Peyer's patch (tissue), 4 donors: ENCODE measurements around the gene TMEM121. TPM values are rescaled to one million over a fixed set of nuclear protein-coding genes. Genes with fewer than 3 reads are reported as not detected.

Source experiments
- DNase-seq, 3 donors: peaks; one replicate each; pipeline ENCODE4 v3.0.0-alpha.2; 2017 to 2019
- H3K27ac ChIP-seq, 4 donors: fragments of 200-600 bp; sonication (generic); one replicate each; pipeline ENCODE4 v1.5.1; 2016 to 2019
- H3K27me3 ChIP-seq, 2 donors: fragments of 200-600 bp; sonication (generic); one replicate each; pipeline ENCODE4 v1.5.1; 2019
- H3K36me3 ChIP-seq, 3 donors: fragments of 200-600 bp; sonication (generic); one replicate each; pipeline ENCODE4 v1.5.1; 2016 to 2019
- H3K4me1 ChIP-seq, 4 donors: fragments of 200-600 bp; sonication (generic); one replicate each; pipeline ENCODE4 v1.5.1; 2016 to 2019
- H3K4me3 ChIP-seq, 4 donors: fragments of 200-600 bp; sonication (generic); 1 replicate in 3 of 4; 2 replicates in 1 of 4; pipeline ENCODE4 v1.5.1; 2016 to 2019; ENCODE audit warnings: mild to moderate bottlenecking in 1 of 4
- H3K9me3 ChIP-seq, 4 donors: fragments of 200-600 bp; sonication (generic); one replicate each; pipeline ENCODE4 v1.5.1; 2016 to 2019; ENCODE audit warnings: mild to moderate bottlenecking in 1 of 4
- CTCF ChIP-seq, 6 experiments: fragments of 450-650 bp in 4 of 6; fragments of 200-600 bp in 2 of 6; sonication (generic) in 1 of 6; IDR thresholded peaks; one replicate each; pipeline ENCODE4 v1.5.1; 2017 to 2019; ENCODE audit warnings: antibody characterized with exemption in 6 of 6, mild to moderate bottlenecking in 3 of 6, moderate library complexity in 1 of 6
- POLR2A ChIP-seq, 2 donors: fragments of 450-650 bp; IDR thresholded peaks; one replicate each; pipeline ENCODE4 v1.5.1; 2017; ENCODE audit warnings: antibody characterized with exemption in 2 of 2, mild to moderate bottlenecking in 2 of 2, moderate library complexity in 2 of 2
- total RNA-seq, 4 donors: library from RNA; depleted of rRNA; stranded (reverse); fragments of >200 nt; gene quantifications; one replicate each; pipeline ENCODE4 v1.1.0, GENCODE V29; 2016

TMEM121 gene
- total RNA-seq, 4 donors from 2014 or later: 0.94 to 2.5 (median 1.1) TPM; not detected in 1

GRCh38 chr14:105480199-105480746, 46.1 kb upstream of the TMEM121 start:
- H3K4me3 ChIP-seq: no peak overlapping the region
- no peak for TF ChIP-seq POLR2A (IDR thresholded peaks at IDR 0.05)
- TF ChIP-seq CTCF (IDR thresholded peaks at IDR 0.05): no peak
- no peaks in the 10 kb centered on the region for H3K36me3 ChIP-seq
- no peaks in the 10 kb centered on the region for H3K9me3 ChIP-seq
- DNase-seq: no peak
- H3K4me1 ChIP-seq: peaks cover 17 to 92% (median 41%) of the 10 kb centered on the region in 4 donors
- H3K27ac ChIP-seq: peak overlapping the region; percentile 80 to 96 (median 88)
- peaks cover 0 to 36% of the 10 kb centered on the region in 2 donors for H3K27me3 ChIP-seq

GRCh38 chr14:105480807-105481801, 45.3 kb upstream of the TMEM121 start:
- TF ChIP-seq POLR2A (IDR thresholded peaks at IDR 0.05) (peak in 1 of 2 donors; percentile 37), CTCF (IDR thresholded peaks at IDR 0.05) (peak; percentile 96 to 99 (median 99))
- H3K4me1 ChIP-seq: peaks cover 22 to 92% (median 42%) of the 10 kb centered on the region in 4 donors
- peak overlapping the region; percentile 19 to 48 (median 41) for H3K4me3 ChIP-seq
- H3K9me3 ChIP-seq: no peaks in the 10 kb centered on the region
- no peaks in the 10 kb centered on the region for H3K36me3 ChIP-seq
- peak overlapping the region; percentile 80 to 96 (median 88) for H3K27ac ChIP-seq
- peak; percentile 87 to 95 (median 95) for DNase-seq
- H3K27me3 ChIP-seq: peaks cover 0 to 28% of the 10 kb centered on the region in 2 donors

GRCh38 chr14:105481886-105482457, 44.4 kb upstream of the TMEM121 start:
- DNase-seq: peak; percentile 95 to 98 (median 96)
- TF ChIP-seq POLR2A (IDR thresholded peaks at IDR 0.05) (no peak), CTCF (IDR thresholded peaks at IDR 0.05) (peak in 3 of 6 experiments; percentile 23 to 29 (median 26))
- H3K9me3 ChIP-seq: no peaks in the 10 kb centered on the region
- H3K4me3 ChIP-seq: peak overlapping the region; percentile 19 to 48 (median 41)
- no peaks in the 10 kb centered on the region for H3K36me3 ChIP-seq
- H3K27ac ChIP-seq: peak overlapping the region; percentile 80 to 96 (median 88)
- H3K4me1 ChIP-seq: peaks cover 22 to 92% (median 44%) of the 10 kb centered on the region in 4 donors
- peaks cover 0 to 25% of the 10 kb centered on the region in 2 donors for H3K27me3 ChIP-seq

GRCh38 chr14:105482486-105483110, 43.8 kb upstream of the TMEM121 start:
- TF ChIP-seq CTCF (IDR thresholded peaks at IDR 0.05) (no peak), POLR2A (IDR thresholded peaks at IDR 0.05) (no peak)
- H3K27me3 ChIP-seq: peaks cover 0 to 25% of the 10 kb centered on the region in 2 donors
- peaks cover 22 to 93% (median 43%) of the 10 kb centered on the region in 4 donors for H3K4me1 ChIP-seq
- H3K27ac ChIP-seq: peak overlapping the region; percentile 80 to 96 (median 88)
- H3K4me3 ChIP-seq: peak overlapping the region in 1 of 4 donors; percentile 48
- DNase-seq: no peak
- no peaks in the 10 kb centered on the region for H3K9me3 ChIP-seq
- no peaks in the 10 kb centered on the region for H3K36me3 ChIP-seq
